ENCODE measurements around the gene DPP7.
A peak's percentile ranks its signal among the peaks of the same experiment; 100 is the strongest.

The DPP7 gene

GRCh38 chr9:137086531-137087408, 27.8 kb downstream of the DPP7 start, which contains the start of gene MAN1B1 (continued):
- TF ChIP-seq HIC1 (tag by site-specific recombination; IDR thresholded peaks at IDR 0.05) (peak; percentile 59; the same call in 1 of the 2 replicates), ZFP41 (tag by site-specific recombination; IDR thresholded peaks at IDR 0.05; ENCODE audit: borderline replicate concordance) (no peak), ZBTB17 (tag by site-specific recombination; IDR thresholded peaks at IDR 0.05) (peak; percentile 86)

GRCh38 chr9:137085920-137086530, 28.5 kb downstream of the DPP7 start:
- ChIA-PET CTCF (interaction anchor here (0.6 to 5.9 kb wide), 16 partner anchors 9 to 349 kb away, joined by 3 to 34 read pairs (median 5); partner anchors contain the start of genes RNF224, SAPCD2 and UAP1L1), POLR2A (interaction anchor here (0.6 to 7.8 kb wide), 31 partner anchors 9 to 373 kb away, joined by 3 to 137 read pairs (median 5); partner anchors contain the start of genes ANAPC2, NELFB, NSMF and PAXX)
- Histone ChIP-seq H3K27ac (ENCODE audit: extremely low read depth, low read depth, low read length) (peak overlapping the region; percentile 67; the same call in 1 of the 2 replicates), H3K9me3 (ENCODE audit: control insufficient read depth, insufficient read depth, low read depth, low read length) (no peaks in the 10 kb centered on the region), H3K36me3 (ENCODE audit: control insufficient read depth in 2 of 2, insufficient read depth in 1 of 2, low read length in 2 of 2) (peaks cover 0 to 45% of the 10 kb centered on the region in 2 experiments; a peak in 1 of 3 replicates), H3K4me1 (ENCODE audit: control insufficient read depth, insufficient read depth, low read length) (0 out of 2 replicates have a peak, but pooled peaks cover 3% of the 10 kb centered on the region), H3K4me3 (ENCODE audit: low read depth, low read length) (peak overlapping the region; percentile 40)
- TF ChIP-seq ZNF660 (tag by site-specific recombination; IDR thresholded peaks at IDR 0.05) (0 out of 2 replicates have a peak, but pooled peaks have one; percentile 21), ZNF677 (tag by site-specific recombination; IDR thresholded peaks at IDR 0.05) (no peak), ZSCAN30 (tag by site-specific recombination; IDR thresholded peaks at IDR 0.05) (0 out of 2 replicates have a peak, but pooled peaks have one; percentile 24)

GRCh38 chr9:137084526-137084925, 30.0 kb downstream of the DPP7 start:
- ChIA-PET CTCF (interaction anchor here (0.8 to 5.9 kb wide), 6 partner anchors 14 to 297 kb away, joined by 3 to 34 read pairs (median 6); no protein-coding TSS in a partner anchor), POLR2A (interaction anchor here (0.6 to 7.8 kb wide), 3 partner anchors 15 to 156 kb away, joined by 3 to 137 read pairs (median 3); partner anchors contain the start of genes SAPCD2 and TUBB4B)
- no peaks in the 10 kb centered on the region for H3K9me3 ChIP-seq (ENCODE audit: control insufficient read depth, insufficient read depth, low read depth, low read length)
- H3K27ac ChIP-seq (ENCODE audit: extremely low read depth, low read depth, low read length), result no peak overlapping the region
- H3K4me1 ChIP-seq (ENCODE audit: control insufficient read depth, insufficient read depth, low read length), result 0 out of 2 replicates have a peak, but pooled peaks cover 3% of the 10 kb centered on the region
- TF ChIP-seq GLIS2 (tag by site-specific recombination; IDR thresholded peaks at IDR 0.05), result 0 out of 2 replicates have a peak, but pooled peaks have one; percentile 24
- TF ChIP-seq ZNF692 (tag by site-specific recombination; IDR thresholded peaks at IDR 0.05), result no peak
- no peak for TF ChIP-seq ZNF610 (tag by site-specific recombination; IDR thresholded peaks at IDR 0.05; ENCODE audit: borderline replicate concordance)
- no peak overlapping the region for H3K4me3 ChIP-seq (ENCODE audit: low read depth, low read length)
- peaks cover 0 to 50% of the 10 kb centered on the region in 2 experiments; a peak in 1 of 3 replicates for H3K36me3 ChIP-seq (ENCODE audit: control insufficient read depth in 2 of 2, insufficient read depth in 1 of 2, low read length in 2 of 2)

- H3K36me3 ChIP-seq (ENCODE audit: control insufficient read depth in 2 of 2, insufficient read depth in 1 of 2, low read length in 2 of 2), result peaks cover 0 to 49% of the 10 kb centered on the region in 2 experiments; a peak in 1 of 3 replicates
- POLR2A ChIA-PET, result interaction anchor here (0.5 to 7.8 kb wide), 3 partner anchors 14 to 625 kb away, joined by 3 to 137 read pairs (median 4); partner anchors contain the start of genes SAPCD2 and TUBB4B
- H3K4me1 ChIP-seq (ENCODE audit: control insufficient read depth, insufficient read depth, low read length), result 0 out of 2 replicates have a peak, but pooled peaks cover 3% of the 10 kb centered on the region
- CTCF ChIA-PET, result interaction anchor here (0.6 to 5.9 kb wide), 11 partner anchors 9 to 675 kb away, joined by 3 to 34 read pairs (median 5); no protein-coding TSS in a partner anchor
- no peak overlapping the region for H3K27ac ChIP-seq (ENCODE audit: extremely low read depth, low read depth, low read length)
- H3K4me3 ChIP-seq (ENCODE audit: low read depth, low read length), result no peak overlapping the region
- H3K9me3 ChIP-seq (ENCODE audit: control insufficient read depth, insufficient read depth, low read depth, low read length), result no peaks in the 10 kb centered on the region
- TF ChIP-seq TSHZ1 (tag by site-specific recombination; IDR thresholded peaks at IDR 0.05; ENCODE audit: borderline replicate concordance) (no peak), ZNF670 (tag by site-specific recombination; IDR thresholded peaks at IDR 0.05; ENCODE audit: low read depth) (no peak), GLIS1 (tag by site-specific recombination; IDR thresholded peaks at IDR 0.05) (0 out of 2 replicates have a peak, but pooled peaks have one; percentile 15), ZNF660 (tag by site-specific recombination; IDR thresholded peaks at IDR 0.05) (peak; percentile 61), ZNF558 (tag by site-specific recombination; IDR thresholded peaks at IDR 0.05) (no peak), MYNN (tag by site-specific recombination; IDR thresholded peaks at IDR 0.05; ENCODE audit: borderline replicate concordance) (no peak), OSR2 (tag by site-specific recombination; IDR thresholded peaks at IDR 0.05) (0 out of 2 replicates have a peak, but pooled peaks have one; percentile 36)
These were observed 31.0 kb downstream of the DPP7 start for GRCh38 chr9:137083394-137084004.
